ENCODE measurements around the gene POLR1D. TPM values are rescaled to one million over a fixed set of nuclear protein-coding genes. Genes with fewer than 3 reads are reported as not detected.

The POLR1D gene, protein sequence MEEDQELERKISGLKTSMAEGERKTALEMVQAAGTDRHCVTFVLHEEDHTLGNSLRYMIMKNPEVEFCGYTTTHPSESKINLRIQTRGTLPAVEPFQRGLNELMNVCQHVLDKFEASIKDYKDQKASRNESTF
- 100 to 1,000 TPM; 152 to 162 TPM for total RNA-seq

DNA sequence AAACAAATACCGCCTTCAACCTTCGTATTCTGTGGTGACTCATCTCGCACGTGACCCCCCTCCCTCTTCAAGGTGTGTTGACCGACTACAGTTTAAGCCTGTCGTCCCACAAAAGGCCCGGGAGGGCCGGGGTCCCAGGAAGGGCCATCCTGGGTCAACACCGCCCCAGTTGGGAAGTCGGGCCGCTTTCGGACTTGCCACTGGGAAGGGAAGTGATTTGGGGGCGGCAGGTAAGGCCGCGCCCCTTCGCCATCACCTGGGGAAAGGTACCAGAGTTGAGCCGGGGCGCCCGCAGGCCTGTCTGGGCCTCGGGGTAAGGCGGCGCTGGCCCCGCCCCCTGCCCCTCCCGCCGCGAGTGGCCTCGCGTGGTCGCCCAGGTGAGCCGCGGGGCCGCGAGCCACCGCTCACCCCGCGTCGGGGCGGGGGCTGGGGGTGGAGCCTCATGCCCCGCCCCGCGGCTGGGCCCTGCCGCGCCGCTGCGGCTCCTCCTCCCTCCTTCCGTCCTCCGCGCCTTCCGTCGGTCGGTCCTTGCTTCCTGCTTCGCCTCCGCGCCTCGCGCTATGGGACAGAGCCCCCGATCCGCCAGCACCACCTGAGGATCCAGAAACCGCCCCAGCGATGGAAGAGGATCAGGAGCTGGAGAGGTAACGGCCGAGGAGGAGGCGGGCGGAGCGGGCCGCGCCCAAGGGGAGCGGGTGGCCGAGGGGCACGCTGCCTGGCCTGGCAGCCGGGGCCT, at the start of gene POLR1D:
Gene POLR1D (plus strand): TSS at position 527 of the 736 bp plus-strand sequence. CDS start 92 bp downstream, at position 619.

DNA sequence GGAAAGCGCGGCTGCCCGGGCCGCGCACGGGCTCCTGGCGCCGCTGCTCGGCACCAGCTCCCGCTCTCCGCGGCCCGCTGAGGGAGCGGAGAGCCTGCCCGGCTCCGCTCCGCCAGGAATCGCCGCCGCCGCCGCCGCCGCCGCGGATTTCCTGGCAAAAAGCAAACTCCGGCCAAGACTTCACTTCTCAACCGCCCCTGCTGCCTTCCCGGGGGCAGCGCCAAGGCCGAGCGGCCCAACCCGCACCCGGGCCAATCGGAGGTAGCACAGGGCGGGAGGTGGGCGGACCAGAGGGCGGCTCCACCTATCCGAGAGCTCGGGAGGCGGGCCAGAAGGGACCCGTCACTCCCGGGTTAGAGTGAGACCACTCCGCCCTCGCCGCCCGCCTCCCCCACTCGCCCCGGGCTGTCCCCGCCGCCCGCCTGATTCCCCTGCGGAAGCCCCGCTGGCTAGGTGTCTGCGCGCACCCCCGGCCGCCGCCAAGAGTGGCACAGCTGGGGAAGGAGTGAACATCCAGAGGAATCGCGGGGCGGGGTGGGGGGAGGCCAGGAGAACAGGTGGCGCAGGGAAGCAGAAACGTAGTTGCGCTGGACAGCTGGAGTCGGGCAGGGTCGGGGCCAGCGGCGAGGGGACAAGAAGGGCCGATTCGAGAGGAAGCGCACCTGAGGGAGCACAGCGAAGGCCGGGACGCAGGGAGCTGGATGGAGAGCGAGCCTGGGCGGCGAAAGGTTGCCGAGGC, 1.1 kb upstream of the POLR1D start, which contains the start of gene LNX2:
Gene LNX2 (minus strand): TSS at position 153 of the 739 bp plus-strand sequence. CDS start 38,826 bp downstream, outside the sequence.

Other genes starting within 250 kb of the POLR1D start
- gene GTF3A, start 197.3 kb upstream of the POLR1D start, total RNA-seq: 100 to 1,000 TPM; 192 to 199 TPM
- 10 to 100 TPM; 57.5 to 65.6 TPM for gene MTIF3, start 171.3 kb upstream of the POLR1D start, total RNA-seq
- gene LNX2, start 1.4 kb upstream of the POLR1D start, total RNA-seq: 1 to 10 TPM; 7.9 to 8.8 TPM
- gene GSX1, start 170.6 kb downstream of the POLR1D start, total RNA-seq: not detected